ENCODE measurements around the gene BICDL1. TPM values are rescaled to one million over a fixed set of nuclear protein-coding genes. Genes with fewer than 3 reads are reported as not detected.
A peak's percentile ranks its signal among the peaks of the same experiment; 100 is the strongest.

BICDL1 gene
- total and polyA plus RNA-seq, 2 donors (not counting 3 experiments of a cell fraction or from before 2014, with no cell fraction given): 0.19 TPM; not detected in 1

DNA sequence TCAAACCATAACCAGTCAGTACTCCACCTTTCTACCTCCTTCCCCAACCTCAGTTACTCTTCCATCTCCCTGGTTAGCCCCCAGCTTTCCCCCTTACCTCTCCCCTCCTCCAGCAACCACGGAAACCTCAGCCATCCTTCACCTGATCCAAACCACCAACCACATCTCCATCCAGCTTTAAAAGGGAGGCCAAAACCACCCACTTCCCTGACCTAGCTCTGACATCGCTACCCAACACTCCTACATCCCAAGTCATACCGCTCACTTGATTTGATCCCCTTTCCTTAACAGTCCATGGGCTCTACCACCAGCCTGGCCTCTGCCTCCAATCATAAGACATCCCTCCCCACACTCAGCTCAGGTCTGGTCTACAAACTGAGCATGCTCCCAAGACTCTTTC is 126.0 kb downstream of the BICDL1 start:
- dilution Hi-C loops (cut with MboI; ENCODE audit: extremely low pct_ligation_motif_present, low sequenced_read_pairs) (no loop called here), intact Hi-C loops (cut with micrococcal nuclease) (no loop called here)
- POLR2A ChIA-PET: no interaction called here
- peak overlapping the region; percentile 32 for H3K4me2 ChIP-seq (ENCODE audit: insufficient read depth, low read length)
- H3K36me3 ChIP-seq (ENCODE audit: control insufficient read depth in 2 of 2, extremely low read depth in 1 of 2, insufficient read depth in 2 of 2, low read length in 2 of 2): no peaks in the 10 kb centered on the region
- no peaks in the 10 kb centered on the region for H3K9me1 ChIP-seq (replicated peaks; ENCODE audit: control insufficient read depth, extremely low read depth, insufficient read depth, low read length)
- CTCF ChIA-PET: interaction anchor here (3.0 kb wide), 1 partner anchor 28 kb away, joined by 7 read pairs; no protein-coding TSS in a partner anchor
- H3K4me1 ChIP-seq (ENCODE audit: control insufficient read depth, extremely low read depth, insufficient read depth, low read length): peaks cover 31% of the 10 kb centered on the region
- DNase-seq (ENCODE audit: low read depth, low spot score) (no peak), FAIRE-seq (no peak)
- no TSS peak for BruUV-seq (replicated peaks)
- H3K27me3 ChIP-seq (ENCODE audit: control insufficient read depth in 2 of 2, insufficient read depth in 2 of 2, low read length in 2 of 2): no peaks in the 10 kb centered on the region
- no peak overlapping the region for H3K27ac ChIP-seq (ENCODE audit: insufficient read depth, low read depth, low read length)
- H3K4me3 ChIP-seq (replicated peaks in 1 of 3; ENCODE audit: insufficient read depth in 1 of 3, low read depth in 1 of 3, low read length in 3 of 3): peak overlapping the region in 1 of 3 experiments; percentile 61
- H3K9ac ChIP-seq (replicated peaks; ENCODE audit: extremely low read depth, insufficient read depth, low read length): peak overlapping the region; percentile 64
- H3K9me3 ChIP-seq (replicated peaks; ENCODE audit: control insufficient read depth, insufficient read depth, low read length): no peaks in the 10 kb centered on the region
- no peak for TF ChIP-seq MYC (IDR thresholded peaks at IDR 0.05; ENCODE audit: low read depth, low read length)
- TF ChIP-seq MAX (IDR thresholded peaks at IDR 0.05; ENCODE audit: insufficient read depth, insufficient read length): no peak
- no peaks in the 10 kb centered on the region for H4K20me1 ChIP-seq (replicated peaks; ENCODE audit: control insufficient read depth, extremely low read depth, insufficient read depth, low read length)
- H2AFZ ChIP-seq (ENCODE audit: low read depth, low read length): no peak overlapping the region
- peaks cover 63% of the 10 kb centered on the region for H3K79me2 ChIP-seq (ENCODE audit: control insufficient read depth, insufficient read depth, low read length)

DNA sequence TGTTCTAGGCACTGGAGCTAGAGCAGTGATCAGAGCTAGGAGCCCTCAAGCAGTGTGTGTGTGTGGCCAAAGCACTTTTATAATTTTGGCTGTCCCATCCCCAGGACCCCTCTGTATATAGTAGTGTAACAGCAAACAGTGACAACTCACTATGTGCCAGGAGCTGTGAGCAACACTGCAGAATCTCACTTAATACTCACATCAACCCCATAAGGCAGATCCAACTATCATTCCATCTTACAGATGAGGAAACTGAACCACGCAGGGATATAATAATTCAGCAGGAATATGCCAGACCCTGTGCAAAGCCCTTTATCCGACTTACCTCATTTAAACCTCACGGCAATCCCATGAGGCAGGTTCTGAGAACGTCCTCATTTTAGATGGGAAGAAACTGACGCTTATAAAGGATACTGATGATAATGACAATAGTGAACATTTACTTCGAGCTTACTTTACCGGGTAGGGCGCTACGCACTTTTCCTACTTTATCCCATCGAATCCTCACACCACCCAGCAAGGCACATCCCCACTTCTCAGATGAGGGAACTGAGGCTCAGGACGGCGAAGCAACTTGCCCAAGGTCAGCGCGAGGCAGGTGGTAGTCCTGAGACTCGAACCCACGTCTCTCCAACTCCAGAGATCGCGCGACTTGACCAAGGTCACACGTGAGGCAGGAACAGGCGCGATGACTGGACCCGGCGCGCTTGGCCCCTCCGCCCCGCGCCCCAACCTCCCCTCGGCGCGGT is 126.8 kb downstream of the BICDL1 start:
- H3K36me3 ChIP-seq (ENCODE audit: control insufficient read depth in 2 of 2, extremely low read depth in 1 of 2, insufficient read depth in 2 of 2, low read length in 2 of 2): no peaks in the 10 kb centered on the region
- H3K27ac ChIP-seq (ENCODE audit: insufficient read depth, low read depth, low read length): peak overlapping the region; percentile 14
- H4K20me1 ChIP-seq (replicated peaks; ENCODE audit: control insufficient read depth, extremely low read depth, insufficient read depth, low read length): no peaks in the 10 kb centered on the region
- TF ChIP-seq JUN (IDR thresholded peaks at IDR 0.05; ENCODE audit: borderline replicate concordance, insufficient read depth, insufficient read length, low read depth): no peak
- no peak for TF ChIP-seq FOS (IDR thresholded peaks at IDR 0.05; ENCODE audit: borderline replicate concordance, insufficient read depth, low read length)
- TF ChIP-seq POLR2A (IDR thresholded peaks at IDR 0.05; ENCODE audit: low read depth, low read length): no peak
- no peak for TF ChIP-seq MAX (IDR thresholded peaks at IDR 0.05; ENCODE audit: insufficient read depth, insufficient read length)
- no peak for TF ChIP-seq CTCF (IDR thresholded peaks at IDR 0.05; ENCODE audit: extremely low read depth in 1 of 2, insufficient read depth in 1 of 2, low read depth in 1 of 2, low read length in 2 of 2)
- no peak for TF ChIP-seq EZH2 (IDR thresholded peaks at IDR 0.05; ENCODE audit: borderline replicate concordance, low read depth, low read length, severe bottlenecking)
- TF ChIP-seq GATA2 (IDR thresholded peaks at IDR 0.05; ENCODE audit: insufficient read depth, insufficient read length, low read depth, low read length): no peak
- H3K9me3 ChIP-seq (replicated peaks; ENCODE audit: control insufficient read depth, insufficient read depth, low read length): no peaks in the 10 kb centered on the region
- CTCF ChIA-PET: interaction anchor here (1.6 to 3.8 kb wide), 3 partner anchors 11 to 85 kb away, joined by 6 to 20 read pairs (median 7); partner anchors contain the start of gene RPLP0
- peaks cover 30% of the 10 kb centered on the region for H3K4me1 ChIP-seq (ENCODE audit: control insufficient read depth, extremely low read depth, insufficient read depth, low read length)
- DNase-seq (ENCODE audit: low read depth, low spot score): peak; percentile 37
- dilution Hi-C loops (cut with MboI; ENCODE audit: extremely low pct_ligation_motif_present, low sequenced_read_pairs): no loop called here
- intact Hi-C loops (cut with micrococcal nuclease): loop anchor here (1.0 kb wide), 2 partner anchors 29 to 85 kb away; partner anchors contain the start of gene RPLP0
- POLR2A ChIA-PET: interaction anchor here (3.7 to 4.4 kb wide), 2 partner anchors 85 to 176 kb away, joined by 20 to 25 read pairs; partner anchors contain the start of genes RNU4-2 and RPLP0
- no peak overlapping the region for H2AFZ ChIP-seq (ENCODE audit: low read depth, low read length)
- H3K4me2 ChIP-seq (ENCODE audit: insufficient read depth, low read length): peak overlapping the region; percentile 32
- H3K9ac ChIP-seq (replicated peaks; ENCODE audit: extremely low read depth, insufficient read depth, low read length): peak overlapping the region; percentile 64
- peak overlapping the region in 2 of 3 experiments; percentile 61 to 72 for H3K4me3 ChIP-seq (replicated peaks in 1 of 3; ENCODE audit: insufficient read depth in 1 of 3, low read depth in 1 of 3, low read length in 3 of 3)
- FAIRE-seq: no peak
- peaks cover 55% of the 10 kb centered on the region for H3K79me2 ChIP-seq (ENCODE audit: control insufficient read depth, insufficient read depth, low read length)
- no peaks in the 10 kb centered on the region for H3K9me1 ChIP-seq (replicated peaks; ENCODE audit: control insufficient read depth, extremely low read depth, insufficient read depth, low read length)
- H3K27me3 ChIP-seq (ENCODE audit: control insufficient read depth in 2 of 2, insufficient read depth in 2 of 2, low read length in 2 of 2): no peaks in the 10 kb centered on the region
- BruUV-seq (replicated peaks): TSS peak; percentile 68

All from endothelial cell of umbilical vein (primary cell).